Activated CD4-positive, CD25-positive, alpha-beta regulatory T cell (primary cell): Measurements from ENCODE around the gene NLRP11.

Source experiments
- DNase-seq, 4 experiments: peaks; one replicate each; lab custom pipeline; 2025; lab: John Stamatoyannopoulos, UW

Gene NLRP11

DNA sequence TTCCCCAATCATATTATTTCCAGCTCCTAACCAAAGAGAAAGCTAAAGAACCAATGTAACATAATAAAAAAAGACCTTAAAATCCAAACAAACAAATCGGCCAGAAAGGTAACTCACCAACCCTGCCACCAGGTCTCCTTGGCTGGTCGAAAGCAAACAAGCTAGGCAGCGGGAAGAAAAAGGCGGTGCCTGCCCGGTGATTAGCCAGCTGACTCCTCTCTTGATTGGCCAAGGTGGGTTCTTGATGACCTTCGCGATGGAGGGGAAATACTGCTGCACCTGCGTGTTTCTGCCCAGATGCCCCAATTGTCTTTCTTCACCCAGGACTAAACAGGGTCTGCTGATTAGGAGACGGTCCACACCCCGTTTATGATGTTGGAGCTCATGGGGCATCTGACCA is at the start of gene NLRP11:
NLRP11 (minus strand) TSS at position 154 of the 400 bp plus-strand sequence. CDS start 13,825 bp downstream, outside the sequence.
- DNase-seq, result no peak

- DNase-seq, result no peak
These were observed 45.4 kb upstream of the NLRP11 start for GRCh38 chr19:55877211-55877610.

- no peak for DNase-seq
These were observed 38.9 kb upstream of the NLRP11 start for GRCh38 chr19:55870736-55871135.

- DNase-seq, result no peak
These were observed 35.3 kb upstream of the NLRP11 start for GRCh38 chr19:55867101-55867500.

GRCh38 chr19:55866521-55866920 is 34.7 kb upstream of the NLRP11 start:
- DNase-seq, result no peak

DNA sequence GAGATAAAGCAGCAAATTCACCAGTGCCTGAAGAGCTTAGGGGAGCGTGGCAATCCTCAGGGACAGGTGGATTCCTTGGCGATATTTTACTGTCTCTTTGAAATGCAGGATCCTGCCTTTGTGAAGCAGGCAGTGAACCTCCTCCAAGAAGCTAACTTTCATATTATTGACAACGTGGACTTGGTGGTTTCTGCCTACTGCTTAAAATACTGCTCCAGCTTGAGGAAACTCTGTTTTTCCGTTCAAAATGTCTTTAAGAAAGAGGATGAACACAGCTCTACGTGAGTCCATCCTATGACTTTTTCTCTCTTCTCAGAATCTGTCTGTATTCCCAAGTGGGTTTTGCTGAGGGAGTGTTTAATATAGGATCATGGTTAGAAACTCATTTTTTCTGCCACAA is 27.2 kb upstream of the NLRP11 start:
- no peak for DNase-seq

DNA sequence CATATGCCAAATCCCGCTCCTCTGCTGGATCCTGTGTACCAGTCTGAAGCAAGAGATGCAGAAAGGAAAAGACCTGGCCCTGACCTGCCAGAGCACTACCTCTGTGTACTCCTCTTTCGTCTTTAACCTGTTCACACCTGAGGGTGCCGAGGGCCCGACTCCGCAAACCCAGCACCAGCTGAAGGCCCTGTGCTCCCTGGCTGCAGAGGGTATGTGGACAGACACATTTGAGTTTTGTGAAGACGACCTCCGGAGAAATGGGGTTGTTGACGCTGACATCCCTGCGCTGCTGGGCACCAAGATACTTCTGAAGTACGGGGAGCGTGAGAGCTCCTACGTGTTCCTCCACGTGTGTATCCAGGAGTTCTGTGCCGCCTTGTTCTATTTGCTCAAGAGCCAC is 26.6 kb upstream of the NLRP11 start:
- DNase-seq, result no peak

- no peak for DNase-seq
These were observed 26.2 kb upstream of the NLRP11 start for GRCh38 chr19:55857974-55858373.

- DNase-seq, result no peak
These were observed 25.4 kb upstream of the NLRP11 start for GRCh38 chr19:55857149-55857548.

DNA sequence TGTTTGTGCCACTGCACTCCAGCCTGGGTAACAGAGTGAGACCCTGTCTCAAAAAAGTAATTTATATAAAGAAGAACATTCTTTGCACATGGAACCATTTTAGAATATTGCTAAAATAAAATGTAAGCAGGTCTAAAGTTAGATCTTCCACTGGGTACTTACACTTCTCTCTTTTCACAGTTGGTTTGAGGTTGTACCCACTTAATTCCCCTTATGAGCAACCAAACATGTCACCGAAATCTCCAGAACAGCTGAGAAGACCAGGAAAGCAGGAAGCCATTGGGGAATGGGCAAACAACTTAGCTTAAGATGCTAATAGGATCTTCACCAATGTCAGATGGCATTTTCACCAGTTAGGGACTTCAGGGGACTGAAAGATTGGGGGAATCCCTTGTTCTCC is 23.4 kb upstream of the NLRP11 start:
- no peak for DNase-seq

GRCh38 chr19:55838906-55839305 is 7.1 kb upstream of the NLRP11 start:
- no peak for DNase-seq

GRCh38 chr19:55838251-55838650 is 6.5 kb upstream of the NLRP11 start:
- no peak for DNase-seq

- no peak for DNase-seq
These were observed 4.5 kb upstream of the NLRP11 start, which contains the start of gene NLRP4 for GRCh38 chr19:55836340-55836739. Gene NLRP4, plus strand, starts transcription at chr19:55836540. Its CDS starts 15,541 bp downstream, at chr19:55852081.

DNA sequence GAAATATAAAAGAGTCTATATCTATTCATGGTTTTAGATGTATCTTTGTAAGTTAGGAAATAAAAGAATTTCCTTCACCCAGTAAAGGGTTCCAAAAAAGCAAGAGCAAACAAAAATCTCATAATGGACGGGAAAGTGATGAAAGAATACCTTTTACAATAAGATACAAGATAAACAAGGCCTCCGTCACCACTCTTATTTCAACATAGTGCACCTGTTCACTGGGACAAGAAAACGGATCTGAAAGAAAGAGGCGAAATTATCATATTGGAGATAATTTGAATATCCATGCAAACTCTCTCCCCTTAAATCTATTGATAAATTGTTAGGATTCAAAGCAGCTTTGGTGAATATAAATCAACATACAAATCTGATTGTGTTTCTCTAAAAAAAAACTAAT is 877 bp upstream of the NLRP11 start:
- DNase-seq, result no peak

GRCh38 chr19:55830656-55831055 is 1.1 kb downstream of the NLRP11 start:
- DNase-seq, result no peak

DNA sequence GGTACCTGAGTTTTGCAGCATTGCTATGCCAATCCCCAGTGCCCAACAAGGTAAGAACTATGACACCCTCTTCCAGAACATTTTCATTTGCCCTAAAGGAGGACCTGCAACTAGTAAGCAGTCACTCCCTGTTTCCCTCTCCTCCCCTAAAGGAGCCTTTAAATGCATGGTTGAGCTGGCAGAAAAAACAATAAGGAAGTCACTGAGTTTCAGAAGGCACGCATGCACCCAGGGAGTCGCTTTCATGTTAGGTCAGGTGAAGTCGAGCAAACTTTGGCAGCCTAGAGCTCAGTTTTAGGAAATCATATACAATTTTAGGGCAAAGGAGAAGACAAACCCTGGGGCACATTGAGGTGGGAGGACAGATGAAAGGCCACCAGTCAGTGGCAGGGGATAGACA is 11.8 kb downstream of the NLRP11 start:
- DNase-seq, result no peak

DNA sequence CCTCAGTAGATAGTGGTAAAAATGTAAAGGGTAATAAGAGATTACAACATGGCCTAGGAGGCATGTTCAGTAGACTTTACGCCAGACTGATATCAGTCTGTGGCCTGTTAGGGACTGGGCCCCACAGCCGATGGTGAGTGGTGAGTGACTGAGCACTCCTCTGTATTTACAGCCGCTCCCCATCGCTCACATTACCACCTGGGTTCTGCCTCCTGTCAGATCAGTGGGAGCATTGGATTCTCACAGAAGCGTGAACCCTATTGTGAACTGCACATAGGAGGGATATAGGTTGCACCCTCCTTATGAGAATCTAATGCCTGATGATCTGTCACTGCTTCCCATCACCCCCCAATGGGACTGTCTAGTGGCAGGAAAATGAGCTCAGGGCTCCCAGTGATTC is 17.9 kb downstream of the NLRP11 start:
- no peak for DNase-seq

DNA sequence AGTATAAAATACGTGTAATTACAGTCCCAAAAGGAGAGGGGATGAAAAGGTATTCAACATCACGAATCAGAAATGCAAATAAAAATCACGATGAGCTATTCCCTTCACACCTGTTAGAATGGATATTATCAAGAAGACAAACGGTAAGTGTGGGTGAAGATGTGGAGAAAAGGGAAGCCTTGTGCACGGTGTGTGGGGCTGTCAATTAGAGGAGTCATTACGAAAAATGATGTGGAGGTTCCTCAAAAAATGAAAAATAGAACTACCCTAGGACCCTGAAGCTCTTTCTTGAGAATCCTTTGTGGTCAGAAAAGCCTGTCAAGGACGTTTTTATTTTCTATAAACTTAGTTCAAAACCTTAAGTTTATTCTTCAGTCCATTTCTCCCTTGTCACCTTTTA is 19.4 kb downstream of the NLRP11 start:
- DNase-seq, result no peak

GRCh38 chr19:55811340-55811739 is 20.5 kb downstream of the NLRP11 start:
- no peak for DNase-seq

DNA sequence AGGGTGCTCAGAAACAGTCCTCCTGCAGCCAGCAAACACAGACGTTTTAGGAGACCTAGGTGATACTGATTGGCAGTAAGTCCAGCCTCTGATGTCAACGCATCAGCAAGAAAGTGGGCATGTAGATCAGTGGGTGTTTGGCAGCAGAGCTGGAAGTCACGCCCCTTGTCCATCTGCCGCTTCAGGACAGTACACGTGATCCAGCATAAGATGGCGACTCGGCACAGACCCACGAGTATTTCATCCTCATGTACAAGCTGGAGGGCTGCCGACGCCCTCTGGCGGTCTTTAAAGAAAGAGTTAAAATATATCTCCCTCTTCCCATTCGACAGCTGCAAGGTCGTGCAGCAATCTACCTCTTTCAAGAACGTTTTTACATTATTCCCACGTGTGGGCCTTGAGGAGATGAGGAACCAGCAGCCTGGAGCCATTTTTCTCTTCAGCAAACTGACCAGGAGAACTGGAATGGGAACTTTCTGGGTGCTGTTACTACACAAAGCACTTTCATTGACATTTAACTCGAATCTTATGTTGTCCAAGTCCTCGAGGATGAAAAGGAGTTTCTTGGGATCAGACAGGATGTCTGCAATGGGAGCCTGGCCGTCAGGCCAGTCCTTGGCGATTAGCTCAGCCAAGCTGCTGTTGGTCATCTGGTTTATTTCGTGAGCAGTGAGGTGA is 22.3 kb downstream of the NLRP11 start:
- no peak for DNase-seq

DNA sequence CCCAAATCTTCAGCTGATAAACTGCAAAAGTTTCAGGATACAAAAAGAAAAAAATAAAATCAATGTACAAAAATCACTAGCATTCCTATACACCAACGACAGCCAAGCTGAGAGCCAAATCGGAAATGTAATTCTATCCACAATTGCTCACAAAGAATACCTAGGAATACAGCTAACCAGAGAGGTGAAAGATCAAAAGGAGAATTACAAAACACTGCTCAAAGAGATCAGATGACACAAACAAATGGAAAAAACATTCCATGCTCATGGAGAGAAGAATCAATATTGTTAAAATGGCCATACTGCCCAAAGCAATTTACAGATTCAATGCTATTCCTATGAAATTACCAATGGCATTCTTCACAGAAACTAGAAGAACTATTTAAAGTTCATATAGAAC is 29.5 kb downstream of the NLRP11 start:
- DNase-seq, result no peak

DNA sequence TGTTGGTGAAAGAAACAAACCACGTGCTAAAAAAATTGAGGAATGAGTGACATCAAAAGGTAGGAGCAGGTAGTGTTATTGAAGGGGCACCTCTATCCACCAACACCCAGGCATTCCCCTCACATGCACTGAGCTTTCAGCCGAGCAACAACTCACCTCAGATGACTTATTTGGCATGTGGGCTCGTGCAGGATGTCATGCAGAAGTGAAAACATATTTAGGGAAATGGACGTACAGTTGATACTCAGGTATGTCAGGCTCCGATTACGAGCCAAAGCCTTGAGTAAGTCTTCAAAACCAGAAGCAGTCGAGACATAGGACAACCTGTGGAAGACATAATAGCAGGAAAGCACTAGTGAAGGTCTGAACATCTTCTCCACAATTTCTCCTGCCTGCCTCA is 30.4 kb downstream of the NLRP11 start:
- DNase-seq, result no peak

DNA sequence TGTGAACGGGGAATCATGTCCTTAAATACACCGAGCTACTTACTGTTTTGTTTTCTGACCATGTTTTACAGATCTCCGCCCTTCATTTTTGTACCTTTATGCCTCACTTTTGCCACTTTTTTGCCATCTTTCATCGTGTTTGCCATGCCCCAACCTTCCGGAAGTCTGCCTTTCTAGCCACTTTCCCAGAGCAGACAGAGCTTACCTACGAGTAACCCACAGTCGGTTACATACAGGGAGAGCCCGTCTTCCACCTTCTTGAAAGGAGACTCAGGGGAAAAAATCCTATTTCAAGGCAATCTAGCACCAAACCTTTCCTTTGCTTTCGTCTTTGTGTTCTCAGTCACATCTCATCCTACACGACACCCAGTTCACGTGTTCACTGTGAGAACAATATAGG is 36.8 kb downstream of the NLRP11 start:
- no peak for DNase-seq

DNA sequence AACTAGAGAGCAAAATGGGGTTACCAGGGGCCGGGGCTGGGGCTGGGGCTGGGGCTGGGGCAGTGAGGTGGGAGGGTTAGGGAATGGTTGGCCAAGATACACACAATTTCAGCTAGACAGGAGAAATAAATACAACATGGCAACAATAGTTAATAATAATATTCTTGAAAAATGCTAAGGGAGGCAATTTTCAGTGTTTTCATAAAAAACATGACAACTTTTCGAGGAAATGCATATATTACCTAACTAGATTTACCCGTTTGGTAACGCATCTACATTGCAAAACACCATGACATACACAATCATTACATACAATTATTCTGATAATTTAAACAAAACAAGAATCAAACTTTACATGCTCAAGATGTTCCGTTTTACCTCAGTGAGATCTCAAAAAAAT is 50.7 kb downstream of the NLRP11 start:
- no peak for DNase-seq
